SH-SY5Y (cell line): ENCODE results near the gene KCNIP4.

ENCODE experiments used
- GATA2 ChIP-seq: IDR thresholded peaks from 2 replicates; pipeline ENCODE4 v1.6.1; 2011; ENCODE audit warnings: mild to moderate bottlenecking, low read depth, low read length
- GATA3 ChIP-seq: IDR thresholded peaks from 2 replicates; pipeline ENCODE4 v1.6.1; 2011; ENCODE audit warnings: low read depth, mild to moderate bottlenecking, low read length, moderate library complexity

GRCh38 chr4:20680736-20681135, 1267.8 kb downstream of the KCNIP4 start:
- TF ChIP-seq GATA3 = no peak
- no peak for TF ChIP-seq GATA2
